GM18868 (cell line): ENCODE measurements around the gene TFCP2.
"Not testable (repeated sequence)": the region's sequence is repeated elsewhere in the genome, so short reads cannot be mapped to it uniquely, and the experiment has no call there.

Experiments
- ATAC-seq: cut with Tn5 transposase; IDR thresholded peaks from one replicate; pipeline ENCODE4 v1.9.1; 2021; ENCODE audit warnings: mild to moderate bottlenecking, moderate library complexity; ENCODE audit not compliant: unreplicated experiment

TFCP2 gene

GRCh38 chr12:51172515-51173431 is at the start of gene TFCP2:
TFCP2 (minus strand) TSS chr12:51173135; CDS start chr12:51172422, 713 bp downstream.
- ATAC-seq, result peak; percentile 95

- ATAC-seq, result no peak
Measured at GRCh38 chr12:51222461-51222860, 49.5 kb upstream of the TFCP2 start.

DNA sequence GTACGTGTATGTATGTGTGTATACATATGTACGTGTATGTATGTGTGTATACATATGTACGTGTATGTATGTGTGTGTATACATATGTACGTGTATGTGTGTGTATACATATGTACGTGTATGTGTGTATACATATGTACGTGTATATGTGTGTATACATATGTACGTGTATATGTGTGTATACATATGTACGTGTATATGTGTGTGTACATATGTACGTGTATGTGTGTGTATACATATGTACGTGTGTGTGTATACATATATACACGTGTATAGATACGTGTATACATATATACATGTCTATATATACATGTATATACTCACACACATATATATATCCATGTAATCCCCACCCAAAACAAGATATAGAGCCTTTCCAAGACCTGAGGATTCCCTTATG is 46.9 kb upstream of the TFCP2 start:
- ATAC-seq, result not testable (repeated sequence)

GRCh38 chr12:51219322-51219721 is 46.4 kb upstream of the TFCP2 start:
- ATAC-seq, result no peak

DNA sequence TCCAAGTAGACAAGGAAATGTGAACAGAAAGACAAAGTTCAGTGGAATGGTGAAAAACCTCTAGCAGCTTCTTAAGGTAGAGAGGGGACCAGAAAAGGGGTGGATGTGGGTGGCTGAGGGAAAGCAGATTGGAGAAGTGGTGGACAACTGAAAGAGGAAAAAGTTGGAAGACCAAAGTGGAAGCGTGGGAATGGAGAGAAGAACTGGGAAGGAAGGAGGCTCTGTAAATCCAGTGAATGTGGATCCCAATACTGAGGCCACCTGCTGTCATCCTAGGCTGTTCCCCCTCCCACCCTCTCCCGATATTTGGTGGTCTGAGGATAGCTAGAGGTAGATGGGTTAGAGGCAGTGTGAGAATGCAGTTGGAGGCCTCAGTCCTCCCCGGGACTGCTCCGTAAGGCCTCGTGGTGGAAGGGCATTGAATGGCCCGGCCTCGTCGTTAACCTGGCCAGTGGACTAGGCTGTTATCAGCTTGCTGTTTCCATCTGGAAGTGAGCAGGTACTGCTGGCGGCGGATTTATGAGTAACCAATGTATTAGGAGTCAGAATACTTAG is 45.7 kb upstream of the TFCP2 start:
- ATAC-seq, result no peak

GRCh38 chr12:51217968-51218606 is 45.2 kb upstream of the TFCP2 start, which contains the start of gene POU6F1:
POU6F1 (minus strand) TSS chr12:51218062; CDS start chr12:51206836, 11,226 bp downstream.
- peak; percentile 78 for ATAC-seq

DNA sequence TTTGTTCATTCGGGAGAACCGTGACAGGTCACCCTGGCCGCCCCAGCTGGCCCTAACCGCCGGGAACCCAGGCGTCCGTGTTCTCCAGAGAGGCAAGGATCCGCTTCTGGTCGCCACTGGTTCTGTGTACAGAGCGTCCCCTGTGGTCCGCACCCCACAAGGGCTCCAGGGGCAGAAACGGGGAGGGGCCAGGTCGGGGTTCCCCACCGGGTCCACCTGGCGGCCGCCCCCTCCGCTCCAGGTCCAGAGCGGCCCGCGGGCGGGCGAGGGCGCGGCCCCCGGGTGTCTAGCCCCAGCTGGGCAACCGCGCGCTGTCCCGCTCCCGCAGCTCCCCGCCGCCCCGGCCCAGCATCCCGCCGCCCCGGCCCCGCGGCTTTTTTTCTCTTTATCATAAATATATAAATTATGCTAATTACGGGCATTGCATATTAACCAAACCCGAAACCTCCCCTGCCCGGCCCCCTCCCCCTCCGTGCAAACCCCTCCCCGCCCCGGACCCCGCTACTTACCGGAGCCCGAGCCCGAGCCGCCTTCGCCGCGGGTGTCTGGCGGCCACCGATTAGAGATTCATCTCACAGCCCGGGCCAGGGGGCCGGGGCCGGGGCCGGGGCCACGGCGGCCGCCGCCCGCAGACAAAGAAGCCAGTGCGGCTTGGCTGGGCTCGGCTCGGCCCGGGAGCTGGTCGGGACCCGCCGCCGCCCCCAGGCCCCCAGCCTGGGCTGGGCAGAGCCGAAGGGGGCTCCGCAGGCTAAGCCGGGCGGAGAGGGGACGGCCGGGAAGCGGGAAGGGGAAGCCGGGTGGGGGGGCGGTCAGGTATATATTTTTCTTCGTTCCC is 44.4 kb upstream of the TFCP2 start:
- ATAC-seq, result peak; percentile 41

- ATAC-seq, result no peak
Measured at GRCh38 chr12:51216642-51217041, 43.7 kb upstream of the TFCP2 start.

GRCh38 chr12:51214895-51215294 is 42.0 kb upstream of the TFCP2 start:
- no peak for ATAC-seq

DNA sequence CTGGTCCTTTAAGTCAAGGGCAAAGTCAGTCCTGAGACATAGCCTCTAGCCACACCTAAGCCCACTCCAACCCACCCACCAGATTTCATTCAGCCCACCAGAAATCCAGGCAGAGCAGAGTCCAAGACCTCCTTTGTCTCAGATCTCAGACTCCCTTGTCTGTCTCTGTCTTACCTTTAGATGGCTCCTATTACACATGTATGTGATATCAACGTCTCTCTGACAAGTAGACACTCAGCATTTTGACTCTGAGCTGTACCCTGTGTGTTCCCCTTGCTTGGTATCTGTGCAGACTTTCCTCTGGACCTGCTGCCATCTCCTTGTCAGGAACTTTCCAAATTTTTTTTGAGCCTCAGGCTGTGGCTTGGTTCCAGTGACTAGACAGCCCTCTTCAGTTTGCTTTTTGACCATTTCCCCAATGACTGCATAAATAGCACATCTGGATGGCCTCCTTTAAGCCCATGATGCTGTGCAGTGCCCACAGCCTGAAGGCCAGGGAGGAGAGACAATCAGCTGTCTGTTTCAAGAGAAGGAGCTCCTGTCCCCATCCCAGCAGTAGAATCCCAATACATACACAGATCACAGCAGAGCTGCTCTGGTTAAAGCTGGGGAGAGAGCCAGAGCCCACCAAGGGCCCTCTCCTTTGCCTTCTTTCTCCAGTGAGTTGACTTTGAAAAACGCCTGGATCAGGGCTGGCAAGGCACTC is 37.9 kb upstream of the TFCP2 start:
- no peak for ATAC-seq

GRCh38 chr12:51209259-51209658 is 36.3 kb upstream of the TFCP2 start:
- no peak for ATAC-seq

DNA sequence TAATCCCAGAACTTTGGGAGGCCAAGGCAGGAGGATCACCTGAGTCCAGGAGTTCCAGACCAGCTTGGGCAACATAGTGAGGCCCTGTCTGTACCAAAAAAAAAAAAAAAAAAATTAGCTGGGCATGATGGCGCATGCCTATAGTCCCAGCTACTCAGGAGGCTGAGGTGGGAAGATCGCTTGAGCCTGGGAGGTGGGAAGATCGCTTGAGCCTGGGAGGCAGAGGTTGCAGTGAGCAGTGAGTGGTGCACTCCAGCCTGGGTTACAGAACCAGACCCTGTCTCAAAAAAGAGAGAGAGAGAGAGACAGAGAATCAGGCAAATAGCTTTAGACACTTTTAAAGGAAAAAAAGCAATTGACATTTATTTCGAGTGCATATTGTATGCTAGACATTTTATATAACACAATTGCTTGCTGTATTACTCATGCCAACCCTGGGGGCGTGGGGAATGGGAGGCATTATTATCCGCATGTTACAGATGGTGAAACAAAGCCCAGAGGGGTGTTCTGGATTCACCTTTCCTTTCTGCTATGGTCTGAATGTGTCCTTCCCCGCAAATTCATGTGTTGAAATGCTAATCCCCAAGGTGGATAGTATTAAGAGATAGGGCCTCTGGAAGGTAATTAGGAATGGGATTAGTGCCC is 35.2 kb upstream of the TFCP2 start:
- ATAC-seq, result no peak

DNA sequence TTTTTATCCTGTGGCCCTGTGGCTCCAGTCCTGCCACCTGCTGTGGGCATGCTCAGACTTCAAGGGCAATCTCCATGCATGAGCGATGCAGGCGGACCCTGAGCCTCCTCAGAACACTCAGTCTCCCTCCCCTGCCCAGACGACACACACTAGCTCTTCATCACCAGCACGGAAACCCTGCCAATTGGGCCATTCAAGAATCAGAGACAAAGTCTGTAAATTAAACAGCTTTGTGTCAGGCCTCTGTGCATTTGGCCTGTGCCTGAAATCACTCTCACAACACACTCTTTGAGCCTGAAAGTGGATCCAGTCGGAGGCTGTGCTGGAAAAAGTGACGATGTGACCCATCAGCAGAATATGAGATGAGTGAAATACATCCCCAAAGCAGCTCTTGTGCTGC is 32.4 kb upstream of the TFCP2 start:
- ATAC-seq, result no peak

- no peak for ATAC-seq
Measured at GRCh38 chr12:51202718-51203117, 29.8 kb upstream of the TFCP2 start.

DNA sequence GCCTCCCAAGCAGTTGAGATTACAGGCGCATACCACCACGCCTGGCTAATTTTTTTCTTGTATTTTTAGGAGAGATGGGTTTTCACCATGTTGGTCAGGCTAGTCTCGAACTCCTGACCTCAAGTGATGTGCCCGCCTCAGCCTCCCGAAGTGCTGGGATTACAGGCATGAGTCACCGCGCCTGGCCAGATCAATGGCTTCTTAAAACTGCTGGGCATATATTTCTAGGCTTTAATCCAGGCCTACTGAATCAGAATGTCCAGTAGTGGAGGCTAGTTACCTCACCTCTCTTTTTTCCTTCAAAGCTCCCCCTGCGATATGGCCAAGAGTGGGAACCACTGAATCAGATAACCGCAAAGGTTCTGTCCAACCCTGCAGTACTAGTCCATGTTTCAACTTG is 27.9 kb upstream of the TFCP2 start:
- no peak for ATAC-seq

DNA sequence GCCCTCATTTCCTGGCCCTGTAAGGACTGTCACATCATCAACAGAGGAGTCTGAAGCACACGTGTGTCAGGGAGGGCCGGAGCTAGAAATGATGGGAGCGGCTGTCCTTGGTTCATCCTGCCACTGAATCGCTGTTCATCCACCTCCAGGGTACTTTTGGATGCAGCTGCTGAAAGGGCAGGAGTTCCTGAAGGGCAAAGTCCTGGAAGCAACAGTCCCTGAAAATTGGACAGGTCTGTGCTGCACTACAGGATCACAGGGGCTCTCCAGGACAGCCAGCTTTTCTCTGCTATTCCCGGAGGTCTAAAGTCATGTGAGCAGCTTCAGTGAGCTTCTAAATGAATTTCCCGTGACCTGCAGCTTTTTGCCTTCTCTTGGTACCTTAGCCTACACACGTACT is 27.2 kb upstream of the TFCP2 start:
- no peak for ATAC-seq

GRCh38 chr12:51199366-51199945 is 26.5 kb upstream of the TFCP2 start:
- ATAC-seq, result no peak

DNA sequence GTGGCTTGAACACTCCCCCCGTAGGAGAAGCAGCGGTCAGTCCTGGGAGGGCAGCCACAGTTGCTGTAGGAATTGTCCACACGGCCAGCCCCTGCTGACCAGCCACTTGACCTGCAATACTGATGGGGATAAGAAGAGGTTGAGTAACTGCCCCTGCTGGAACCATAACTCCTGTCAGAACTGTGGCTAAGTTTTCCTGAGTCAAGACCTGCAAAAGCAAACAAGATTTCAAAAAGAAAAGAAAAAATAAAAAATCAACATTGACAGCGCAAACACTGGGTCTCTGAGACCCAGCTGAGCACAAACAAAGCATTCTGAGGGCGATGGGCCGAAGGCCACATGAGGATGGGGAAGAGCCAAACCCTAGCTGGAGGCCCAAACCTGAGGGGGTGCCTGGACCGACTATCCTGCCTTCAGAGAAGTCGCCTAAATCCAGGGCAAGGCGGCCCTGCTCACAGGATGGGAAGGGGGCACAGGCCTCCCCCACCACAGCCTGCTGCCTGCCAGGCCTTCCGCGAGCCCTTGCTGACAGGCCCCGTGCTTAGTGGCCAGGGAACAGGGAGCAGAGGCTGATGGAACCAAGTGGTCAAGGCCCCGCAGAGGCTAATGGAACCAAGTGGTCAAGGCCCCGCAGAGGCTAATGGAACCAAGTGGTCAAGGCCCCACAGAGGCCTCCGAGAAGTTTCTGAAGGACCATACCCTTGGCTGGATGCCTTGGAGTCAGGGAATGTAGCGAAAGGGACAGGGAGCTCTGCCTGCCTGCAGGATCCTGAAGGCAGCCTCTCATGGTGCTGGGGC is 25.8 kb upstream of the TFCP2 start:
- ATAC-seq, result no peak
